HepG2 (cell line): ENCODE measurements around the gene APOD. TPM values are rescaled to one million over a fixed set of nuclear protein-coding genes. Genes with fewer than 3 reads are reported as not detected.
A peak's percentile ranks its signal among the peaks of the same experiment; 100 is the strongest.

Source experiments
- CBX2 ChIP-seq, 2 experiments: fragments of 200-600 bp in 1 of 2; sonication (generic); formaldehyde crosslinking in 1 of 2; IDR thresholded peaks; 2 replicates each; pipeline versions ENCODE4 v1.7.0 to v1.8.1; 2018 to 2022; ENCODE audit warnings: low read depth in 2 of 2, low read length in 1 of 2, mild to moderate bottlenecking in 1 of 2, missing genetic modification reagents in 1 of 2
- ESRRA ChIP-seq: sonication (generic); formaldehyde crosslinking; IDR thresholded peaks from 2 replicates; pipeline ENCODE4 v1.5.1; 2020; ENCODE audit warnings: mild to moderate bottlenecking, low read depth, missing genetic modification reagents
- ETV5 ChIP-seq: IDR thresholded peaks from 2 replicates; pipeline ENCODE4 v1.6.1; 2018; ENCODE audit warnings: missing biosample characterization, missing genetic modification reagents, inconsistent platforms, borderline replicate concordance
- GRHL1 ChIP-seq: sonication (generic); formaldehyde crosslinking; conservative IDR thresholded peaks from 2 replicates; pipeline ENCODE4 v1.8.0; 2022; ENCODE audit warnings: missing genetic modification reagents
- KLF13 ChIP-seq: sonication (generic); formaldehyde crosslinking; IDR thresholded peaks from 2 replicates; pipeline ENCODE4 v1.4.0; 2020; ENCODE audit warnings: mild to moderate bottlenecking, missing genetic modification reagents
- ONECUT2 ChIP-seq: sonication (generic); formaldehyde crosslinking; IDR thresholded peaks from 2 replicates; pipeline ENCODE4 v1.4.0; 2020; ENCODE audit warnings: missing genetic modification reagents
- PHF20 ChIP-seq: sonication (generic); formaldehyde crosslinking; IDR thresholded peaks from 2 replicates; pipeline ENCODE4 v1.5.0; 2020; ENCODE audit warnings: mild to moderate bottlenecking, missing genetic modification reagents
- POLR2AphosphoS2 ChIP-seq: IDR thresholded peaks from 2 replicates; pipeline ENCODE4 v1.6.1; 2011; ENCODE audit warnings: low read depth, low read length, improper control_type of control experiment
- RNF219 ChIP-seq: sonication (generic); formaldehyde crosslinking; IDR thresholded peaks from 2 replicates; pipeline ENCODE4 v1.5.0; 2020; ENCODE audit warnings: mild to moderate bottlenecking, missing genetic modification reagents
- SRSF4 ChIP-seq: fragments of 200-400 bp; formaldehyde crosslinking; IDR thresholded peaks from one replicate; pipeline ENCODE4 v1.6.1; 2018; ENCODE audit warnings: mild to moderate bottlenecking, low read depth, low read length, moderate library complexity; ENCODE audit not compliant: poor library complexity, severe bottlenecking
- TBL1XR1 ChIP-seq: fragments of 150-350 bp; IDR thresholded peaks from 2 replicates; pipeline ENCODE4 v1.6.1; 2014; ENCODE audit warnings: borderline replicate concordance, low read length; ENCODE audit not compliant: partially characterized antibody
- XRCC5 ChIP-seq: fragments of 200-400 bp; formaldehyde crosslinking; optimal IDR thresholded peaks from 2 replicates; pipeline ENCODE3; 2017; ENCODE audit warnings: mild to moderate bottlenecking, low read length
- ZFAT ChIP-seq: sonication (generic); formaldehyde crosslinking; conservative IDR thresholded peaks from 2 replicates; pipeline ENCODE4 v1.8.1; 2023; ENCODE audit warnings: missing genetic modification reagents, inconsistent platforms
- ZNF569 ChIP-seq: sonication (generic); formaldehyde crosslinking; IDR thresholded peaks from 2 replicates; pipeline ENCODE4 v1.5.0; 2020; ENCODE audit warnings: mild to moderate bottlenecking, missing genetic modification reagents, moderate library complexity, borderline replicate concordance
- ZNF740 ChIP-seq: sonication (generic); formaldehyde crosslinking; IDR thresholded peaks from 2 replicates; pipeline ENCODE4 v1.4.0; 2020; ENCODE audit warnings: missing genetic modification reagents
- ZNF781 ChIP-seq: sonication (generic); formaldehyde crosslinking; IDR thresholded peaks from 2 replicates; pipeline ENCODE4 v1.5.1; 2020; ENCODE audit warnings: borderline replicate concordance, mild to moderate bottlenecking, missing genetic modification reagents; ENCODE audit errors: not compliant biosample characterization
- polyA plus RNA-seq, 8 experiments: library from polyadenylated mRNA; depleted of rRNA in 3 of 8; stranded (reverse) in 7 of 8; unstranded in 1 of 8; fragments of >200 nt; fragmentation: Illumina TruSeq in 4 of 8; extraction: Trizol in 4 of 8; gene quantifications; 2 replicates each; pipeline versions ENCODE4 v1.2.1 to v1.2.3, GENCODE V29; 2011 to 2016; ENCODE audit warnings: low read depth in 4 of 8, missing spikeins in 1 of 8, mixed read lengths in 1 of 8; ENCODE audit not compliant: insufficient read depth in 1 of 8
- total RNA-seq, 5 experiments: library from RNA; depleted of rRNA; stranded (reverse); fragments of >200 nt; fragmentation: Illumina TruSeq; extraction: Trizol; gene quantifications; 2 replicates each; pipeline ENCODE4 v1.2.3, GENCODE V29; 2016; ENCODE audit warnings: low read depth in 1 of 5
- TF ChIP-seq, protein P1 (sequence below): sonication (generic); formaldehyde crosslinking; IDR thresholded peaks from 2 replicates; pipeline ENCODE4 v1.4.0; 2020; ENCODE audit warnings: missing genetic modification reagents, mild to moderate bottlenecking, borderline replicate concordance
- TF ChIP-seq, protein P2 (sequence below): sonication (generic); formaldehyde crosslinking; IDR thresholded peaks from 2 replicates; pipeline ENCODE4 v1.8.0; 2022; ENCODE audit warnings: missing genetic modification reagents, mild to moderate bottlenecking, borderline replicate concordance

APOD gene
- total and polyA plus RNA-seq, 2 of the 13 experiments (the other 11 are each of a cell fraction or from before 2014, with no cell fraction given), result not detected

- TF ChIP-seq GRHL1 (CRISPR knock-in tag), result no peak
- no peak for TF ChIP-seq POLR2AphosphoS2
- 0 out of 2 replicates have a peak, but pooled peaks have one; percentile 21 for TF ChIP-seq ETV5
- 0 out of 2 replicates have a peak, but pooled peaks have one; percentile 88 for TF ChIP-seq ZNF569
- no peak for TF ChIP-seq RNF219 (CRISPR knock-in tag)
- TF ChIP-seq CBX2 (IDR thresholded peaks at IDR 0.05; ENCODE audit: low read depth, low read length), result no peak
- TF ChIP-seq CBX2 (CRISPR knock-in tag; IDR thresholded peaks at IDR 0.05; ENCODE audit: low read depth), result no peak
- no peak for TF ChIP-seq TBL1XR1
- no peak; the same call in 1 of the 2 replicates for TF ChIP-seq ESRRA
- TF ChIP-seq, protein P1, sequence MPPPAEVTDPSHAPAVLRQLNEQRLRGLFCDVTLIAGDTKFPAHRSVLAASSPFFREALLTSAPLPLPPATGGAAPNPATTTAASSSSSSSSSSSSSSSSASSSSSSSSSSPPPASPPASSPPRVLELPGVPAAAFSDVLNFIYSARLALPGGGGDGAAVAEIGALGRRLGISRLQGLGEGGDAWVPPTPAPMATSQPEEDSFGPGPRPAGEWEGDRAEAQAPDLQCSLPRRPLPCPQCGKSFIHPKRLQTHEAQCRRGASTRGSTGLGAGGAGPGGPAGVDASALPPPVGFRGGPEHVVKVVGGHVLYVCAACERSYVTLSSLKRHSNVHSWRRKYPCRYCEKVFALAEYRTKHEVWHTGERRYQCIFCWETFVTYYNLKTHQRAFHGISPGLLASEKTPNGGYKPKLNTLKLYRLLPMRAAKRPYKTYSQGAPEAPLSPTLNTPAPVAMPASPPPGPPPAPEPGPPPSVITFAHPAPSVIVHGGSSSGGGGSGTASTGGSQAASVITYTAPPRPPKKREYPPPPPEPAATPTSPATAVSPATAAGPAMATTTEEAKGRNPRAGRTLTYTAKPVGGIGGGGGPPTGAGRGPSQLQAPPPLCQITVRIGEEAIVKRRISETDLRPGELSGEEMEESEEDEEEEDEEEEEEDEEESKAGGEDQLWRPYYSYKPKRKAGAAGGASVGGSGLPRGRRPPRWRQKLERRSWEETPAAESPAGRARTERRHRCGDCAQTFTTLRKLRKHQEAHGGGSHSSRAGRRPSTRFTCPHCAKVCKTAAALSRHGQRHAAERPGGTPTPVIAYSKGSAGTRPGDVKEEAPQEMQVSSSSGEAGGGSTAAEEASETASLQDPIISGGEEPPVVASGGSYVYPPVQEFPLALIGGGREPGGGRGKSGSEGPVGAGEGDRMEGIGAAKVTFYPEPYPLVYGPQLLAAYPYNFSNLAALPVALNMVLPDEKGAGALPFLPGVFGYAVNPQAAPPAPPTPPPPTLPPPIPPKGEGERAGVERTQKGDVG, result no peak
- TF ChIP-seq ZNF781 (CRISPR knock-in tag), result peak; percentile 84
- 0 out of 2 replicates have a peak, but pooled peaks have one; percentile 23 for TF ChIP-seq ONECUT2 (CRISPR knock-in tag)
- 0 out of 2 replicates have a peak, but pooled peaks have one; percentile 41 for TF ChIP-seq ZFAT (CRISPR knock-in tag)
- TF ChIP-seq, protein P2, sequence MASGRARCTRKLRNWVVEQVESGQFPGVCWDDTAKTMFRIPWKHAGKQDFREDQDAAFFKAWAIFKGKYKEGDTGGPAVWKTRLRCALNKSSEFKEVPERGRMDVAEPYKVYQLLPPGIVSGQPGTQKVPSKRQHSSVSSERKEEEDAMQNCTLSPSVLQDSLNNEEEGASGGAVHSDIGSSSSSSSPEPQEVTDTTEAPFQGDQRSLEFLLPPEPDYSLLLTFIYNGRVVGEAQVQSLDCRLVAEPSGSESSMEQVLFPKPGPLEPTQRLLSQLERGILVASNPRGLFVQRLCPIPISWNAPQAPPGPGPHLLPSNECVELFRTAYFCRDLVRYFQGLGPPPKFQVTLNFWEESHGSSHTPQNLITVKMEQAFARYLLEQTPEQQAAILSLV, result peak; percentile 79; the same call in 1 of the 2 replicates
- peak; percentile 45; the same call in 1 of the 2 replicates for TF ChIP-seq ZNF740 (CRISPR knock-in tag)
- peak; percentile 56; the same call in 1 of the 2 replicates for TF ChIP-seq PHF20 (CRISPR knock-in tag)
- no peak for TF ChIP-seq KLF13 (CRISPR knock-in tag)
- no peak for TF ChIP-seq SRSF4
- no peak for TF ChIP-seq XRCC5
Observed at GRCh38 chr3:195542698-195543499, 40.8 kb downstream of the APOD start, which contains the start of gene PPP1R2 (continued).
